Heart right ventricle (tissue), 16 donors: Measurements from ENCODE around the gene IL1A. TPM values are rescaled to one million over a fixed set of nuclear protein-coding genes. Genes with fewer than 3 reads are reported as not detected.

Source experiments
- ATAC-seq, 8 donors: fragments of 200-7000 bp; cut with Tn5 transposase; one replicate each; pipeline ENCODE4 v1.9.1; 2020; ENCODE audit warnings: mild to moderate bottlenecking in 8 of 8, moderate library complexity in 8 of 8, moderate number of reproducible peaks in 1 of 8
- DNase-seq, 2 donors: peaks; one replicate each; pipeline ENCODE4 v3.0.0-alpha.2; 2020
- H3K27ac ChIP-seq, 10 donors: fragments of 200-600 bp; sonication (generic) in 2 of 10; one replicate each; pipeline versions ENCODE4 v1.5.0 to v1.8.0; 2020 to 2022; ENCODE audit warnings: mild to moderate bottlenecking in 3 of 10
- H3K27me3 ChIP-seq, 7 donors: fragments of 200-600 bp; one replicate each; pipeline ENCODE4 v1.8.0; 2021 to 2022; ENCODE audit warnings: mild to moderate bottlenecking in 2 of 7
- H3K36me3 ChIP-seq, 9 donors: fragments of 200-600 bp; sonication (generic) in 1 of 9; one replicate each; pipeline versions ENCODE4 v1.5.0 to v1.8.0; 2020 to 2022; ENCODE audit warnings: mild to moderate bottlenecking in 2 of 9
- H3K4me1 ChIP-seq, 9 donors: fragments of 200-600 bp; sonication (generic) in 1 of 9; one replicate each; pipeline versions ENCODE4 v1.5.0 to v1.8.0; 2020 to 2022; ENCODE audit warnings: mild to moderate bottlenecking in 4 of 9
- H3K4me3 ChIP-seq, 10 donors: fragments of 200-600 bp; sonication (generic) in 2 of 10; one replicate each; pipeline versions ENCODE4 v1.5.0 to v1.8.0; 2020 to 2022; ENCODE audit warnings: mild to moderate bottlenecking in 7 of 10, moderate library complexity in 2 of 10
- H3K9me3 ChIP-seq, 11 donors: fragments of 200-600 bp in 10 of 11; sonication (generic) in 2 of 11; one replicate each; pipeline versions ENCODE4 v1.5.0 to v1.8.0; 2013 to 2022; ENCODE audit warnings: mild to moderate bottlenecking in 2 of 11, control low read depth in 1 of 11, moderate library complexity in 1 of 11
- WGBS, 2 donors: extraction: QIAGEN DNeasy Blood & Tissue Kit; methylation state at CpG; one replicate each; pipeline ENCODE4 v1.1.7; 2013; ENCODE audit warnings: inconsistent platforms in 1 of 2; 5-methylcytosine and 5-hydroxymethylcytosine counted together
- intact Hi-C, 10 donors: fragments of 100-400 bp; cut with DNase I; formaldehyde crosslinking; loops; one replicate each; pipeline versions ENCODE4 v1.11.1 to v1.14.2; 2022
- polyA plus RNA-seq, 2 donors: library from polyadenylated mRNA; stranded (reverse); fragments of 200-250 nt; gene quantifications; one replicate each; pipeline ENCODE4 v1.2.3, GENCODE V29; 2013
- total RNA-seq, 10 donors: library from RNA; stranded (reverse); fragmentation: NEBNext Ultra II Directional in 3 of 10; extraction: Animal tissue kit (Norgen Biotek cat#: 25700) in 3 of 10; gene quantifications; one replicate each; pipeline versions ENCODE4 v1.2.1 to v1.2.4, GENCODE V29; 2021 to 2023
- TF ChIP-seq, protein P1 (sequence below), 9 donors: fragments of 200-600 bp; sonication (generic) in 2 of 9; IDR thresholded peaks; one replicate each; pipeline versions ENCODE4 v1.5.0 to v1.8.0; 2021 to 2022; ENCODE audit warnings: antibody characterized with exemption in 9 of 9, mild to moderate bottlenecking in 5 of 9, moderate library complexity in 1 of 9
- donor health status: Arrhythmogenic right ventricular cardiomyopathy.
- donor health status: ischemic (EF 13 %, LVEDD 7.1; RV severe dilation, severe dysfunction).
- donor health status: healthy with polysubstance abuse.
- donor health status: DM: no; HTN: yes; CAD: no.
- donor health status: DM: no; HTN: no; CAD: no.
- donor health status: ischemic (EF 25% LVEDD 6.9; RV normal size, moderate dysfunction).
- donor health status: ischemic (EF 25% LVEDD 5.7; RV mildly dilated, moderate dysfunction).
- donor health status: healthy.
- donor health status: DM: yes; HTN: yes; CAD: no.
- donor health status: Ischemic cardiomyopathy.
- donor health status: ischemic (EF 35%, LVEDD 5.7; RV mildly dilated, moderate dysfunction).
- donor health status: nonischemic (EF 11% LVEDD 7.7; RV severe dilation, severe dysfunction).
- donor health status: DM: yes; HTN: yes; CAD: no.
- donor health status: PGD.
- donor health status: ischemic (EF 29% LVEDD 5.4; RV normal size, mild dysfunction).
- donor health status: nonischemic (EF 23%, LVEDD 6.1; RV moderate dilation, normal function).

IL1A gene
- total and polyA plus RNA-seq, 12 donors = 0.01 TPM; not detected in 11

DNA sequence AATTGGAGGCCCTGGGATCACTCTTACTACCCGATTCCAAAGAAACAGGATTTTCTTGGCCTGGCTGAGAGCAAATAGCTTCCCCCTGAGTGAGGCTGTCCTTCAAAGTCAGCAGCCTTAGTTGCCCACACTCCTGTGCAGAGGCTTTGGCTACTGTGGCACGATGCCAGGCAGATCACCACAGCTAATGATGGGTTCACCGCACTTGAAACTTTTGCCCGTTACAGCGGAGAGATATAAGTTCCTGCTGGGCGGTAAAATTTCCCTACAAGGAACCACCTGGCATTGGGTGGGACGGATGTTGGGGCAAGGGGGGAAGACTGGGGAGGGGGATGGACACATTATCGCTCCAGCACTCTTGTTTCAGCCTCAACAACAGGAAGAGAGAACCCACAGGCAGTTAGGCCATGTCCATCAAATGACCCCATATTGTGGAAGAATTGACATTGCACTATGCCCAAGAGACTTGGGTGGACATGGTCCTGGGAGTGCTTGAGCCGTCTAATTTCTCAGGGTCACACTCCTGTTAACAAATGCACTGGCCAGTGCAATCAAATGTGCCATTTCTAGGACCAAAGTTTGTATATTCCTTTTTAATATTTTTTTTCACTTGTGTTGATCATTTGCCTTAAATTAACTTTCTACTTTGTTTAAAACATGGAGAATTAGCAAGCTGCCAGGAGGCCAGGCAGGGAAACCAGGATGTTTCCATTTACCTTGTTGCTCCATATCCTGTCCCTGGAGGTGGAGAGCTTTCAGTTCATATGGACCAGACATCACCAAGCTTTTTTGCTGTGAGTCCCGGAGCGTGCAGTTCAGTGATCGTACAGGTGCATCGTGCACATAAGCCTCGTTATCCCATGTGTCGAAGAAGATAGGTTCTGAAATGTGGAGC is 47.9 kb upstream of the IL1A start:
- 82 to 89% methylated on average over 15 of the region's 15 CpGs for WGBS, 2 donors
- H3K27me3 ChIP-seq = peaks cover 0 to 14% (median 5%) of the 10 kb centered on the region in 7 donors
- no peak for ATAC-seq
- H3K4me1 ChIP-seq = peaks cover 0 to 32% (median 0%) of the 10 kb centered on the region in 9 donors
- peak overlapping the region in 1 of 10 donors; percentile 3 for H3K4me3 ChIP-seq
- DNase-seq = no peak
- intact Hi-C loops = no loop called here
- TF ChIP-seq, protein P1, sequence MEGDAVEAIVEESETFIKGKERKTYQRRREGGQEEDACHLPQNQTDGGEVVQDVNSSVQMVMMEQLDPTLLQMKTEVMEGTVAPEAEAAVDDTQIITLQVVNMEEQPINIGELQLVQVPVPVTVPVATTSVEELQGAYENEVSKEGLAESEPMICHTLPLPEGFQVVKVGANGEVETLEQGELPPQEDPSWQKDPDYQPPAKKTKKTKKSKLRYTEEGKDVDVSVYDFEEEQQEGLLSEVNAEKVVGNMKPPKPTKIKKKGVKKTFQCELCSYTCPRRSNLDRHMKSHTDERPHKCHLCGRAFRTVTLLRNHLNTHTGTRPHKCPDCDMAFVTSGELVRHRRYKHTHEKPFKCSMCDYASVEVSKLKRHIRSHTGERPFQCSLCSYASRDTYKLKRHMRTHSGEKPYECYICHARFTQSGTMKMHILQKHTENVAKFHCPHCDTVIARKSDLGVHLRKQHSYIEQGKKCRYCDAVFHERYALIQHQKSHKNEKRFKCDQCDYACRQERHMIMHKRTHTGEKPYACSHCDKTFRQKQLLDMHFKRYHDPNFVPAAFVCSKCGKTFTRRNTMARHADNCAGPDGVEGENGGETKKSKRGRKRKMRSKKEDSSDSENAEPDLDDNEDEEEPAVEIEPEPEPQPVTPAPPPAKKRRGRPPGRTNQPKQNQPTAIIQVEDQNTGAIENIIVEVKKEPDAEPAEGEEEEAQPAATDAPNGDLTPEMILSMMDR (IDR thresholded peaks at IDR 0.05) = no peak
- H3K27ac ChIP-seq = no peak overlapping the region
- H3K9me3 ChIP-seq = no peaks in the 10 kb centered on the region
- H3K36me3 ChIP-seq = no peaks in the 10 kb centered on the region

DNA sequence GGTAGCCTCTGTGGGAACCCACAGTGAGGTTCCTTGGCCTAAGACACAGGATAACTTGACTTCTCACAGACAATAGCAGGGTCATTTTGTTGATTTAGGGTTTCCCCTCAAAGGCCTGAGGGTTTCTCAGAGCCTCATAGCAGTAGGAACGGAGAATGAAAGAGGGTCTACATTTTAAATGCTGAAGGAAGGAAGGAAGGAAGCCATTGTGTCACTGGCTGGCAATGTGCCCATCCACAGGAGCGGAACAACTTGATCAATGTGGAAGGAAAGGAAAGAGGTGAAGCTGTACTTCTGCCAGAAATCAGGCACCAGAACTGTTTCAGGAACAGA is 47.2 kb upstream of the IL1A start:
- Histone ChIP-seq H3K9me3 (no peaks in the 10 kb centered on the region), H3K27me3 (peaks cover 0 to 18% (median 4%) of the 10 kb centered on the region in 7 donors), H3K27ac (no peak overlapping the region), H3K36me3 (no peaks in the 10 kb centered on the region), H3K4me1 (peaks cover 0 to 25% (median 0%) of the 10 kb centered on the region in 9 donors), H3K4me3 (no peak overlapping the region)
- peak in 1 of 2 donors; percentile 14 for DNase-seq
- intact Hi-C loops = no loop called here
- TF ChIP-seq, protein P1 (IDR thresholded peaks at IDR 0.05) = no peak
- ATAC-seq = no peak
- WGBS, 2 donors = 31 to 55% methylated on average over 2 of the region's 2 CpGs

DNA sequence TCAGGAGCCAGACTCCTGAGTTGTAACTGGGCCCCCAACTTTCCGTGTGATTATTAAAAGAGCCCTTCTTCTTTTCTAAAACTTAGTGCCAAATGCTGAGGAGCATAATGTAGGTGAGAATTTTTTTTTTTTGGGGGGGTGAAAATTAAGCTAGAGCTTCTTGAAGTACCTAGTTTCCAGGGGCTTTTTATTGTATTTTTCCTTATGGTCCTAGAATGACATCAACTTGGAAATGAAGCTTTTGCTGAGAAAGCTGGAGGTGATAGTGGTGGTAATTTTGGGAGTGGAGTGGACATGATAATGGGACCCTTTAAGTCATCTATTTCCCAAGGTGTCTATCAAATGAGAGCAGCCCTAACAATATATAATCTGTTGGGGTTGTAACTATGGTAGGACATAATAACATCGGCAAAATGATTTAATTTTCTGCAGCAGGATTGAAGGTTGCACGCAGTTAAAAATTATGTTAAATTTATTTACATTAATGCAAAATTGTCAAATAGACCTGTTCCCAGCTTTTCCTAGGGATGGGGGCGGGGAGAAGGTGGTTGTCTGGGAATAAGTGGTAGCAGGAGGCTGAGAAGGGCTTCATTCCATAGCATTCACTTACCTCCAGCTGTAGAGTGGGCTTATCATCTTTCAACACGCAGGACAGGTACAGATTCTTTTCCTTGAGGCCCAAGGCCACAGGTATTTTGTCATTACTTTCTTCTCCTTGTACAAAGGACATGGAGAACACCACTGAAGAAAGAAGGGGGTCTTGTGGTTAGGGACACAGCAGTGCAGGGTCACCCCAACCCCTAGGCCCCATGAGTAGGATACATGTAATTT is 46.6 kb upstream of the IL1A start:
- Histone ChIP-seq H3K27ac (no peak overlapping the region), H3K9me3 (no peaks in the 10 kb centered on the region), H3K27me3 (peaks cover 0 to 23% (median 0%) of the 10 kb centered on the region in 7 donors), H3K4me1 (peaks cover 0 to 19% (median 0%) of the 10 kb centered on the region in 9 donors), H3K36me3 (no peaks in the 10 kb centered on the region), H3K4me3 (no peak overlapping the region)
- TF ChIP-seq, protein P1 (IDR thresholded peaks at IDR 0.05) = no peak
- no peak for ATAC-seq
- no peak for DNase-seq
- 75 to 76% methylated on average over 5 of the region's 5 CpGs for WGBS, 2 donors
- intact Hi-C loops = no loop called here

DNA sequence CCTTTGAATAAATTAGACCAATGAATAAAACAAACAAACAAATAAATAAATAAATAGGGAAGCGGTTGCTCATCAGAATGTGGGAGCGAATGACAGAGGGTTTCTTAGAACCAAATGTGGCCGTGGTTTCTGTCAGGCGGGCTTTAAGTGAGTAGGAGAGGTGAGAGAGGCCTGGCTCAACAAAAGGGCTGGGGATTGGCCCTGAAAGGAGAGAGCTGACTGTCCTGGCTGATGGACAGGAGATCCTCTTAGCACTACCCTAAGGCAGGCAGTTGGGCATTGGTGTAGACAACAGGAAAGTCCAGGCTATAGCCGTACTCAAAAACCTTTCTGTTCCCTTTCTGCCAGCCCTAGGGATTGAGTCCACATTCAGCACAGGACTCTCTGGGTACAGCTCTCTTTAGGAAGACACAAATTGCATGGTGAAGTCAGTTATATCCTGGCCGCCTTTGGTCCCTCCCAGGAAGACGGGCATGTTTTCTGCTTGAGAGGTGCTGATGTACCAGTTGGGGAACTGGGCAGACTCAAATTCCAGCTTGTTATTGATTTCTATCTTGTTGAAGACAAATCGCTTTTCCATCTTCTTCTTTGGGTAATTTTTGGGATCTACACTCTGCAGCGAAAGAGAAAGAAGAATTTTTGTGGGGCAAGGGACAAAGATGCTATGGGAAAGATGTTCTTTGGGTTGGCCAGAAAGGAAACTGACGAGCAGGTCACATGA is 45.8 kb upstream of the IL1A start:
- no peak for ATAC-seq
- 97 to 98% methylated on average over 10 of the region's 10 CpGs for WGBS, 2 donors
- no peaks in the 10 kb centered on the region for H3K9me3 ChIP-seq

More for the DNA sequence above, 45.8 kb upstream of the IL1A start:
- no peaks in the 10 kb centered on the region for H3K36me3 ChIP-seq
- intact Hi-C loops = no loop called here
- TF ChIP-seq, protein P1 (IDR thresholded peaks at IDR 0.05) = no peak
- H3K4me3 ChIP-seq = no peak overlapping the region
- DNase-seq = no peak
- peaks cover 0 to 13% (median 0%) of the 10 kb centered on the region in 9 donors for H3K4me1 ChIP-seq
- peaks cover 0 to 23% (median 0%) of the 10 kb centered on the region in 7 donors for H3K27me3 ChIP-seq
- H3K27ac ChIP-seq = no peak overlapping the region
